ENCODE data around the gene OR6S1. TPM values are rescaled to one million over a fixed set of nuclear protein-coding genes. Genes with fewer than 3 reads are reported as not detected.

OR6S1 gene
- total and polyA plus RNA-seq, 2 donors (not counting 3 experiments of a cell fraction or from before 2014, with no cell fraction given) = not detected

- no peak overlapping the region for H3K4me2 ChIP-seq (ENCODE audit: insufficient read depth, low read length)
- no TSS peak for BruUV-seq (replicated peaks)
These were observed 14.0 kb downstream of the OR6S1 start for GRCh38 chr14:20627346-20628027.

More at GRCh38 chr14:20627346-20628027, 14.0 kb downstream of the OR6S1 start:
- ChIA-PET CTCF (interaction anchor here (1.2 kb wide), 1 partner anchor 14 kb away, joined by 6 read pairs; no protein-coding TSS in a partner anchor), POLR2A (no interaction called here)
- Histone ChIP-seq H3K36me3 (ENCODE audit: control insufficient read depth in 2 of 2, extremely low read depth in 1 of 2, insufficient read depth in 2 of 2, low read length in 2 of 2) (no peaks in the 10 kb centered on the region), H2AFZ (ENCODE audit: low read depth, low read length) (no peak overlapping the region), H3K27ac (ENCODE audit: insufficient read depth, low read depth, low read length) (no peak overlapping the region), H3K4me1 (ENCODE audit: control insufficient read depth, extremely low read depth, insufficient read depth, low read length) (peaks cover 31% of the 10 kb centered on the region), H3K79me2 (ENCODE audit: control insufficient read depth, insufficient read depth, low read length) (no peaks in the 10 kb centered on the region), H3K4me3 (replicated peaks in 1 of 3; ENCODE audit: insufficient read depth in 1 of 3, low read depth in 1 of 3, low read length in 3 of 3) (no peak overlapping the region), H3K9ac (replicated peaks; ENCODE audit: extremely low read depth, insufficient read depth, low read length) (no peak overlapping the region), H3K9me3 (replicated peaks; ENCODE audit: control insufficient read depth, insufficient read depth, low read length) (no peaks in the 10 kb centered on the region), H3K27me3 (ENCODE audit: control insufficient read depth in 2 of 2, insufficient read depth in 2 of 2, low read length in 2 of 2) (peaks cover 24 to 39% of the 10 kb centered on the region in 2 experiments), H4K20me1 (replicated peaks; ENCODE audit: control insufficient read depth, extremely low read depth, insufficient read depth, low read length) (no peaks in the 10 kb centered on the region), H3K9me1 (replicated peaks; ENCODE audit: control insufficient read depth, extremely low read depth, insufficient read depth, low read length) (no peaks in the 10 kb centered on the region)
- FAIRE-seq = no peak
- DNase-seq (ENCODE audit: low read depth, low spot score) = no peak
- dilution Hi-C loops (cut with MboI; ENCODE audit: extremely low pct_ligation_motif_present, low sequenced_read_pairs) (no loop called here), intact Hi-C loops (cut with micrococcal nuclease) (no loop called here)
- TF ChIP-seq EZH2 (IDR thresholded peaks at IDR 0.05; ENCODE audit: borderline replicate concordance, low read depth, low read length, severe bottlenecking) = no peak
- TF ChIP-seq, protein P1, sequence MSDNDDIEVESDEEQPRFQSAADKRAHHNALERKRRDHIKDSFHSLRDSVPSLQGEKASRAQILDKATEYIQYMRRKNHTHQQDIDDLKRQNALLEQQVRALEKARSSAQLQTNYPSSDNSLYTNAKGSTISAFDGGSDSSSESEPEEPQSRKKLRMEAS (IDR thresholded peaks at IDR 0.05; ENCODE audit: insufficient read depth, insufficient read length) = no peak
- TF ChIP-seq MYC (IDR thresholded peaks at IDR 0.05; ENCODE audit: low read depth, low read length) = no peak
- no peak for TF ChIP-seq GATA2 (IDR thresholded peaks at IDR 0.05; ENCODE audit: insufficient read depth, insufficient read length, low read depth, low read length)
- no peak for TF ChIP-seq FOS (IDR thresholded peaks at IDR 0.05; ENCODE audit: borderline replicate concordance, insufficient read depth, low read length)
- no peak for TF ChIP-seq CTCF (IDR thresholded peaks at IDR 0.05; ENCODE audit: extremely low read depth in 1 of 2, insufficient read depth in 1 of 2, low read depth in 1 of 2, low read length in 2 of 2)
- TF ChIP-seq POLR2AphosphoS5 (IDR thresholded peaks at IDR 0.05; ENCODE audit: insufficient read depth, low read depth, low read length) = no peak
- TF ChIP-seq JUN (IDR thresholded peaks at IDR 0.05; ENCODE audit: borderline replicate concordance, insufficient read depth, insufficient read length, low read depth) = no peak
- no peak for TF ChIP-seq POLR2A (IDR thresholded peaks at IDR 0.05; ENCODE audit: low read depth, low read length)
